Prostate gland (tissue), 2 donors: ENCODE results near the gene FREM2. TPM values are rescaled to one million over a fixed set of nuclear protein-coding genes. Genes with fewer than 3 reads are reported as not detected.

ENCODE experiments used
- DNase-seq: peaks from one replicate; pipeline ENCODE4 v3.0.0-alpha.2; 2019; ENCODE audit warnings: low spot score
- H3K27ac ChIP-seq, 2 donors: fragments of 200-600 bp; sonication (generic); 2 replicates each; pipeline ENCODE4 v1.5.1; 2017 to 2019
- H3K27me3 ChIP-seq: fragments of 200-600 bp; sonication (generic); replicated peaks from 2 replicates; pipeline ENCODE4 v1.5.1; 2019; ENCODE audit not compliant: insufficient read depth
- H3K36me3 ChIP-seq, 2 donors: fragments of 200-600 bp; sonication (generic); 1 replicate in 1 of 2; 2 replicates in 1 of 2; pipeline versions ENCODE4 v1.5.1 to v1.8.1; 2017 to 2019
- H3K4me1 ChIP-seq: fragments of 200-600 bp; sonication (generic); replicated peaks from 2 replicates; pipeline ENCODE4 v1.5.1; 2019
- H3K4me3 ChIP-seq, 2 donors: fragments of 200-600 bp; sonication (generic); 2 replicates each; pipeline ENCODE4 v1.5.1; 2017 to 2019
- H3K9me3 ChIP-seq: fragments of 200-600 bp; sonication (generic); 2 replicates; pipeline ENCODE4 v1.5.1; 2017
- CTCF ChIP-seq, 4 experiments: fragments of 200-600 bp in 2 of 4; fragments of 450-650 bp in 2 of 4; sonication (generic) in 2 of 4; IDR thresholded peaks; 1 replicate in 3 of 4; 2 replicates in 1 of 4; pipeline ENCODE4 v1.5.1; 2016 to 2019; ENCODE audit warnings: antibody characterized with exemption in 4 of 4, mild to moderate bottlenecking in 2 of 4, moderate library complexity in 2 of 4
- POLR2A ChIP-seq: fragments of 450-650 bp; IDR thresholded peaks from one replicate; pipeline ENCODE4 v1.6.1; 2016; ENCODE audit warnings: antibody characterized with exemption, mild to moderate bottlenecking
- POLR2AphosphoS5 ChIP-seq: sonication (generic); formaldehyde crosslinking; IDR thresholded peaks from one replicate; pipeline ENCODE4 v1.6.1; 2017; ENCODE audit warnings: antibody characterized with exemption
- WGBS: methylation state at CpG from one replicate; pipeline ENCODE4 v1.1.5; 2018; 5-methylcytosine and 5-hydroxymethylcytosine counted together
- intact Hi-C: fragments of 100-400 bp; cut with DNase I; formaldehyde crosslinking; loops from one replicate; pipeline ENCODE4 v1.14.2; 2022
- total RNA-seq, 2 donors: library from RNA; depleted of rRNA; stranded (reverse); fragments of >200 nt; gene quantifications; one replicate each; pipeline ENCODE4 v1.1.0, GENCODE V29; 2016

The FREM2 gene
- total RNA-seq, 2 donors from 2014 or later = 3.1 to 5.9 TPM

GRCh38 chr13:38830442-38831045, 143.7 kb downstream of the FREM2 start:
- no peak overlapping the region for H3K4me3 ChIP-seq
- H3K36me3 ChIP-seq = no peaks in the 10 kb centered on the region
- intact Hi-C loops = no loop called here
- whole genome bisulfite sequencing = 83% methylated on average over 8 of the region's 8 CpGs
- H3K9me3 ChIP-seq = no peaks in the 10 kb centered on the region
- H3K27me3 ChIP-seq = no peaks in the 10 kb centered on the region
- no peak for TF ChIP-seq CTCF (IDR thresholded peaks at IDR 0.05)
- no peak for TF ChIP-seq POLR2A
- TF ChIP-seq POLR2AphosphoS5 = no peak
- H3K27ac ChIP-seq = no peak overlapping the region
- H3K4me1 ChIP-seq = no peaks in the 10 kb centered on the region
- no peak for DNase-seq

- DNase-seq = no peak
- intact Hi-C loops = no loop called here
- Histone ChIP-seq H3K4me3 (no peak overlapping the region), H3K27ac (no peak overlapping the region), H3K36me3 (no peaks in the 10 kb centered on the region), H3K27me3 (no peaks in the 10 kb centered on the region), H3K9me3 (no peaks in the 10 kb centered on the region), H3K4me1 (no peaks in the 10 kb centered on the region)
- WGBS = 100% methylated on average over 1 of the region's 1 CpG
- TF ChIP-seq POLR2AphosphoS5 (no peak), CTCF (IDR thresholded peaks at IDR 0.05) (no peak), POLR2A (no peak)
Measured at GRCh38 chr13:38844581-38844980, 157.7 kb downstream of the FREM2 start.

- Histone ChIP-seq H3K4me1 (no peaks in the 10 kb centered on the region), H3K36me3 (no peaks in the 10 kb centered on the region), H3K4me3 (no peak overlapping the region), H3K27me3 (no peaks in the 10 kb centered on the region), H3K9me3 (no peaks in the 10 kb centered on the region), H3K27ac (no peak overlapping the region)
- TF ChIP-seq CTCF (IDR thresholded peaks at IDR 0.05) = no peak
- no peak for TF ChIP-seq POLR2AphosphoS5
- no peak for TF ChIP-seq POLR2A
- WGBS = 81% methylated on average over 7 of the region's 7 CpGs
- no peak for DNase-seq
- intact Hi-C loops = no loop called here
Measured at GRCh38 chr13:38848360-38848759, 161.5 kb downstream of the FREM2 start.

GRCh38 chr13:38849315-38849714, 162.4 kb downstream of the FREM2 start:
- Histone ChIP-seq H3K9me3 (no peaks in the 10 kb centered on the region), H3K36me3 (no peaks in the 10 kb centered on the region), H3K4me1 (no peaks in the 10 kb centered on the region), H3K27ac (no peak overlapping the region), H3K27me3 (no peaks in the 10 kb centered on the region), H3K4me3 (no peak overlapping the region)
- intact Hi-C loops = no loop called here
- 79% methylated on average over 4 of the region's 4 CpGs for WGBS
- no peak for DNase-seq
- TF ChIP-seq POLR2A (no peak), CTCF (IDR thresholded peaks at IDR 0.05) (no peak), POLR2AphosphoS5 (no peak)

- H3K27ac ChIP-seq = no peak overlapping the region
- intact Hi-C loops = loop anchor here (10.0 kb wide), 1 partner anchor 66 kb away; no protein-coding TSS in a partner anchor
- no peak overlapping the region for H3K4me3 ChIP-seq
- no peaks in the 10 kb centered on the region for H3K36me3 ChIP-seq
- no peaks in the 10 kb centered on the region for H3K9me3 ChIP-seq
- no peaks in the 10 kb centered on the region for H3K27me3 ChIP-seq
- DNase-seq = no peak
- WGBS = 44% methylated on average over 5 of the region's 5 CpGs
- TF ChIP-seq POLR2AphosphoS5 (no peak), CTCF (IDR thresholded peaks at IDR 0.05) (no peak), POLR2A (no peak)
- no peaks in the 10 kb centered on the region for H3K4me1 ChIP-seq
Measured at GRCh38 chr13:38850868-38851626, 164.2 kb downstream of the FREM2 start.
